HG03432 (cell line): ENCODE data around the gene GPR27.

Experiments used
- ATAC-seq: cut with Tn5 transposase; IDR thresholded peaks from one replicate; pipeline ENCODE4 v1.9.1; 2021; ENCODE audit warnings: mild to moderate bottlenecking, moderate library complexity; ENCODE audit not compliant: unreplicated experiment

GPR27 gene

GRCh38 chr3:71753701-71754609 is at the start of gene GPR27:
Gene GPR27, plus strand, starts transcription at chr3:71753855. Its CDS starts 195 bp downstream, at chr3:71754050.
- ATAC-seq: no peak

DNA sequence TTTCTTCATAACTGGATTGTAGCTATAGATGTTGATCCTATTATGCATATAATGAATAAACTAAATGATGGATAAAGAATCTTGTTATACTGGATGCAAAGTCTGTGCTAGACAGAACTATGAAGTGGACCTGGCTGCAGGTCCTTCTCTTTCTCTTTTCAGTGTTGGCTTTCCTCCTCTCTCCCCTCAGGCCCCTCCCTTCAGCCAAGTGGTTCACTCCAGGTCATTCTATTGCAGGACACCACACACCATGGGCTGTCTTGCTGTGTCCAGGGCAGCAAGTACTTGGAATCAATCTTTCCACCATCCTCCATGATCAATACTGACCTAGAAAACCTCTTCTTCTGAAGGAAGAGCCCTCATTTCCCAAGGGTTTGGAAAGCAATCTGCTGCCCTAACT is 48.7 kb upstream of the GPR27 start:
- ATAC-seq: no peak

DNA sequence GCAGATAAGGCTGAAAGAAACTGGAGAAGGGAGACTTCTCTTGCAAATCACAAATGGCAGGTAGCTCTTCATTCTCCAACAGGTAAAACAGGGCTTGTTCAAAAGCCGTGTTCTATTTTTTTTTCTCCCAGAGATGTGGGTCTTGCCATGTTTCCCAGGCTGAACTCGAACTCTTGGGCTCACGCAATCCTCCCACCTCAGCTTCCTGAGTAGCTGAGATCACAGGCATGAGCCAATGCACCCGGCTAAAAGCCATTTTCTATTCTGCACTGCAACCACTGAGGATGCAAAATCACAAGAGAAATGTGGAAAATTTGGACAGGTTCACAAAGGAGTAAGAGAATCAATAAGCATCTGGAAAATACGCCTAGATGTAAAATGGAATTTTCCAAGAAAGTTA is 48.0 kb upstream of the GPR27 start:
- ATAC-seq: no peak

GRCh38 chr3:71707595-71707994 is 46.1 kb upstream of the GPR27 start:
- no peak for ATAC-seq

DNA sequence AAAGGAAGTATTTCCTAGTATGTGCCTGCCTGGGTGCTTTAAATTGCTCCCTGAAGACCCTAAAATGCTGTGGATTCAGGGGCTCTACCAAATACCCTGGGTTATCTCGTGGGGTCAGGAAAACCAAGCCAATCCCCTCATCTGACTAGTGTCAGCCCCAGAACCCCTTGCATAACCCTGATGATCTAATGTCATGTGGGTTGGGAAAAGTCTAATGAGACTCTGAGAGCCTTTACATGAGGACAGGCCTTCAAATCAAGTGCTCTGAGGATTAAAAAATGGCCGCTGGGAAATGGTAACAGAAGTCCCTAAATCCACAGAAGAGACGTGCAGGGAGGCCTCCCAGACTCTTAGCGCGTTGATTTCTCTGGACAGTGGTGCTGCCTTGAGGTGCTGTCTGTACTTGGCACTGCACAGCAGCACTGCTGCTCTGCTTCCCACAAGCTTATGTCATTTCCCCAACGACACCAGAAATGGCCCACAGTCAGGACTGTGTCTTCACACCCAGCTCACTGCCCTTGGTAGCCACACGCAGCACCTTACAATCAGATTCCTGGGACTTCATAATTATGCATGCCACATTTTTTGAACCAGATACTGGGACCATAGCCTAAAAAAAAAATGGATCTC is 45.1 kb upstream of the GPR27 start:
- no peak for ATAC-seq

GRCh38 chr3:71709908-71710511 is 43.6 kb upstream of the GPR27 start:
- no peak for ATAC-seq

DNA sequence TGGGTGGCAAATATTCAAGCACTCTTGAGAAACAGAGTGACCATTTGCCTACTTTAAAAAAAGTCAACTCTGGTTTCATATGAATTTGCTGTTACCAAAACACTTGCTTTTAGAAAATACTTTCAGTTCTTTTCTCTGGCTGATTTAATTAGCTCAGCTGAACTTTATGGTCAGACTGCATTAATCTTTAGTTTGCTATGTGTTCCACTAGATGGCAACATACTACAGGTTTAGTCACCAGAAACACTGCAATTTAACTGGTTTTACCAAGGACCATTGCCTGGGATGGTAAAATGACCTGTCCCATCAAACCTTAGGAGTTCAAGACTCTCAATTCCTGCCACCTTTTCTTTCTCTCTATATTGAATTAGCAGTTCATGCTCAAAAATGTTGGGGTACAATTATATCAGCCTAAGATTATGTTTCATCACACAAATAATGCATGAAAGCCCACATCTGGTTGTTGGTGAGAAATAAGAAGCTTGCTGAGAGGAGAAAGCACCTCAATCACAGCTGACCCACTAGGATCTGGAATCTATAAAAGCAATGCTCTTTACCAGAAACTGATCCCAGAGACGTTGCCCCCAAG is 42.7 kb upstream of the GPR27 start:
- ATAC-seq: peak; percentile 88

DNA sequence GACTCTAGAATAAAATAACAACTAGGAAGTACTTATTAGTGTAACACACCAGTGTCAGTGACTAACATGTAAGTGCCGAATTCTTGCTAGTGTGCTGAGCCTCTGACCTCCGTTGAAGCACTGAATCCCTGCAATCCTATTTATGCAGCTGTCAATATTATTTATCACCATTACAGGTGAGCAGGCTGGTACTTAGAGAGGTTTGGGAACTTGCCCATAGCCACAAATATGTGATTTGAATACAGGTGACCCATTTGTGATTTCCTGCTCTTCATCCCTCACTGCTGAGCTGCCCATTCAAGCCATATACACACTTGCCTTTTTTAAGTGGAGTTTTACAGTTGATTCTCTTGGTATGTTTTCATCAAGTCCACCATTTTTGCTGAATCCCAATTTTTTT is 40.6 kb upstream of the GPR27 start:
- no peak for ATAC-seq

DNA sequence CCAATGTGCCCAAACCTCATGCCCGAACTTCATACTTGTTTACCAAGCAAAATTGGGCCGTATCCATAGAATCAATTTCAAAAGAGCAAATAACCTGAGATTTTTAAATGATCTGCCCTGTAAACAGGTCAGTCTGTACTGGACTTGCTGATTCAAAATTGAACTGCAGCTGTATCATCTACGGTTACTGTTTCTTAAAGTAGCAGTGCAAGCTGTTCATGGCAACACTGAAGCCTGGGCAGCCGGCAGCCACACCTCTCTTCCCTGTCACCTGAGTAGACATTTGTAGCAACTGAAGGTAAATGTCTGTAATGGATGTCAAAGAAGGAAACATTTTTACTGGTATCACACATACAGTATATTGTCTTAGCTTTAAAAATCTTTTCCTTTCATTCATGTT is 39.1 kb upstream of the GPR27 start:
- ATAC-seq: no peak

DNA sequence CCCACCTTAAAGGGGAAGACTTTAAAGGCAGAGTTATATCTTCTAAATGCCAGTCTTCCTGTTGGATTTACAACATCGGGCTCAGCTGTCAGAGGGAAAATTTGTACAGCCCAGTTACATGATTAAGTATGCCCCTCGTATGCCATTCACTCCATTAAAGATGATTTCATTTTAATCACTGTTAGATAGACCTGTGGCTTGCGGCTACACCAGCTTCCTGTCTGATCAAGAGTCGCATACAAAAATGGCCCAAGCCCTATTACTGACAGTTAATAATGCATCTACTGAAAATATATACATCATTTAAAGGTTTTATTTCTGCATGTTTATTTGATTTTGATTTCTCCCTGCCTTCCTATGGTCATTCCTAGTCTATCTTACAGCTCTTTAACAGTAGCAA is 35.6 kb upstream of the GPR27 start:
- ATAC-seq: no peak

- ATAC-seq: no peak
Measured at GRCh38 chr3:71721002-71721401, 32.7 kb upstream of the GPR27 start.

DNA sequence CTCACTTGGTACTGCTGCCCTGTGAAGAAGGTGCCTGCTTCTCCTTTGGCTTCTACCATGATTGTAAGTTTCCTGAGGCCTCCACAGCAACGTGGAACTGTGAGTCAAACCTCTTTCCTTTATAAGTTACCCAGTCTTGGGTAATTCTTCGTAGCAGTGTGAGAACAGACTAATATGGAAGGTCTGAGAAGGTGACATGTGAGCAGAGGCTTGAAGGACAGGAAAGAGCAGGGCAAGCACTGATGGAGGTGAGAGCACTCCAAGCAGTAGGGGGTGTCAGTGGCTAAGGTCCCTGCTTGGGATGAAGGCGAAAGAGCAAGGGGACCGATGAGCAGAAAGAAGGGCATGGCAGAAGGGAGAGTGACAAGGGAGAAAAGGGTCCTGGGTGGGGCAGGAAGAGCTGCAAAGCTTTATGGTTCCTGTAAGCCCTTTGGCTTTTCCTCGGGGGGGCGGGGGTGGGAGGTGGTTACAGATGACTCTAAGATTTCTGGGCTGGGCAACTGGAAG is 32.0 kb upstream of the GPR27 start:
- no peak for ATAC-seq

DNA sequence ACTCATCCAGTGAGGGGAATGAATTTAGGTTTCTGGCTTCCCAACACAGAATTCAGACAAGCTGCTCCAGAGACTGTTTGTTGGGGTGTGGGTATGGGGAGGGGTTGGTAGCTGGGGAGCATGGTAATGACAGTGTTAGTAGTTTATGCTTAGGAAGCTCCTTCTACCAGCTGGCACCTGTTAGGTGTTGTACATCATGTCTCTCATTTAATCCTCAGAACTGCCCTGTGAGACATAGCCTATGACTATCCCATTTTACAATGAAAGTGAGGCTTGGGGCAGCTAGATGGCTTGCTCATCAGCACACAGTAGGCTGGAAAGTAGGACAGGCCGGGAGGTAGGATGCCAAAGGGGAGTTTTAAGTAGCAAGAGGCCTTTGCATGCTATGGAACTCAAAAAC is 31.0 kb upstream of the GPR27 start:
- no peak for ATAC-seq

DNA sequence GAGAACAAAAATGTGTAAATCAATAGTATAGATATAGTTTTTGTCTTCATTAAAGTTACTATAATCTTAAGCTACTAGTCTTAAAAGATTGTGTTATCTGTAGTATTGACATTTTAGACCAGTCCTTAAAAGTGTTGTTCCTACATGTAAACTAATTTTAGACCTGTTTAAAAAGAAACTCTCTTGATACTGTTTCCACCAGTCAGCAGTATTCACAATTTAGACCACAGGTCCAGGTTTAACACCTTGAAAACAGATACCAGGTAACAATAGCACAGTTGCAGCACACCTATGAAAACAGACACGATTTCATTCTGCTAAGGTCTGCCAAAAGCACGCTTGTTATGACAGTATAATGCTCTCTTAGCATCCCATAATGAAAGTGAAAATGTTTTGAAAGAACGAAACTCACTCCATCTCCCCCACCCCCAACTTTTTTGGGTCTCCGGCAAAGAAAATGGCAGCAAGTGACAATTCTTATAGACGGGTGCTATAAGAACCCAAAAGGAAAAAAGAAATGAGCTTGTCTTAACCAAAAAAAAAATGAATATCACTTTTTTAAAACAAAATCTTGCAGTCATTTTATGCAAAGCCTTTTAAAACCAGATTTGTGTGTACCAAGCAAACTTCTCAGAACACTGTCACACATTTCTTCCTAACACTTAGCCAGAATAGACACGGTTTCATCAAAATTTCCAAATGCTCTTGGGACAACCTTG is 30.0 kb upstream of the GPR27 start:
- ATAC-seq: no peak

DNA sequence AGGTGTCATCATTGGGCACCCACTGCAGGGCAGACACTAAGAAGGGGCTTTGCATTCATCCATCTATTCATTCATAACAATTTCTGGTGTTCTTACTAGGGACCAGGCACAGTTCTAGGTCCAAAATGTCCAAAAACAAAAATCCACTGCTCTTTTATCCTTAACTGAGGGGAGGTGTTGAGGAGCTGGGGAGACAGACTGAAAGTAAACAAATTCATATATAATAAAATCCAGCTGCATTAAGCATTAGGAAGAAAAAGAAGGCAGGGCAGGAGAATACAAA is 29.5 kb upstream of the GPR27 start:
- no peak for ATAC-seq

- ATAC-seq: peak; percentile 62
Measured at GRCh38 chr3:71724584-71725270, 28.9 kb upstream of the GPR27 start.

DNA sequence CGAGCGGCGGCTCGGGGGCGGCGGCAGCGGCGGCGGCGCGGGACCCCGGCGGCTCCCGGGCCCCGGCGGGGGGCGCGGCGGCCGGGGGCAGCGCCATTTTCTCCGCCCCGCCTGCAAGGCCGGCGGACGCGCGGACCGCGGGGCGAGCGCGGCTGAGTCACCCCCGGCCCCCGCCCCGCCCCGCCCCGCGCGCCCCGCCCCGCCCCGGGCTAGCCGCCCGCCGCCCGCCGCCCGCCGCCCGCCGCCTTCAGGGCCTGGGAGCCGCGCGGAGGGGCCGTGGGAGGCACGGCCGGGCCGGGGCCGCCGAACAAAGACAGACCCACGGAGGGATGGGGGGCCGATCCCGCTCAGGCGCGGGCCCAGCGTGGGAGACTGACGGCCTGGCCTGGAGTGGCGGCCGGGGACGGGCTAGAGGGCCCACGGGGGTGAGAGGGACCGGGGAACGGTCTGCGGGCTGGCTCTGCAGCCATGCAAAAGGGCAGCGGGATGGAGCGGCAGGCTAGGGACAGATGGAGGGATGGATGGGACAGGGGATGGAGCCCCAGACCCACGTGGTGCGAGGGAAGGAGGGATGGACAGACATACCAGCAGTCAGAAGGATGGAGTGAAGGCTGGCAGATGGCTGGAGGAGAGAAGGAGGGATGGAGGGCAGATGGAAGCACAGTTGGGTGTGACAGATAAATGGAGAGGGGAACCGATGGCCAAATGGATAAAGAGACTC is 28.2 kb upstream of the GPR27 start, which contains the start of gene EIF4E3:
EIF4E3 (minus strand) TSS at position 132 of the 721 bp plus-strand sequence; CDS start at position 97, 35 bp downstream.
- ATAC-seq: peak; percentile 69

DNA sequence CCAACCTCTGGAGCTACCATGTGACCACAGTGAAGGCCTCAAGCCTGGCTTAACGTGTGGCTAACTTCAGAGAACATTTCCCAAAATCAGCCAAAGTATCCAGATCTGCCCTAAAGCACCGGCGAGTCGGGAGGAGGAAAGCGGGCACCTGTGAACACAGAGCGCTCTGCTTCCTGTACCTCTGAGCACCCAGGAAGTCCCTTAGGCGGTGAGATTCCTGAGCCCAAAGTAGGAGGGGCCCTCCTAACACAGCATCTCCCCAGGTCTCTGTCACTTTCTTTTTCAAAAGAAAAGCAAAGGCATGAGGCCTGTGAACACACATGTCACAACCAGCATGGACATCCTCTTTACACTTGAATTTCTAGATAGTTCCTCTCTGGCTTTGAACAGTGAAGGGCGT is 27.5 kb upstream of the GPR27 start:
- no peak for ATAC-seq

GRCh38 chr3:71728632-71729342 is 24.9 kb upstream of the GPR27 start:
- no peak for ATAC-seq
